DOHH2 (cell line): Measurements from ENCODE around the gene GABRB1.

Experiments used
- CTCF ChIP-seq: fragments of 200-600 bp; sonication (generic); IDR thresholded peaks from one replicate; pipeline ENCODE4 v1.5.1; 2014; ENCODE audit warnings: antibody characterized with exemption, mild to moderate bottlenecking, low read depth, low read length; ENCODE audit not compliant: poor library complexity, severe bottlenecking
- EZH2phosphoT487 ChIP-seq: fragments of 200-600 bp; sonication (generic); IDR thresholded peaks from 2 replicates; pipeline ENCODE4 v1.6.1; 2017; ENCODE audit warnings: borderline replicate concordance, mild to moderate bottlenecking, antibody characterized with exemption, low read length, moderate library complexity, mixed read lengths

- TF ChIP-seq CTCF, result no peak
- TF ChIP-seq EZH2phosphoT487, result no peak
Measured at GRCh38 chr4:47194036-47194737, 162.8 kb downstream of the GABRB1 start.
